Activated CD8-positive, alpha-beta T cell treated with anti-CD3 and anti-CD28 coated beads, Interleukin-2, amount 10 ng/mL, durations not matched to agents 7 days and 5 days (primary cell): ENCODE measurements around the gene KATNB1. TPM values are rescaled to one million over a fixed set of nuclear protein-coding genes. Genes with fewer than 3 reads are reported as not detected.
"Not testable (repeated sequence)": the region's sequence is repeated elsewhere in the genome, so short reads cannot be mapped to it uniquely, and the experiment has no call there.

ENCODE experiments used
- ATAC-seq: fragments of 150-1000 bp; cut with Tn5 transposase; one replicate; pipeline ENCODE4 v1.10.0; 2021; ENCODE audit warnings: moderate library complexity
- CTCF ChIA-PET: fragments of 350-600 bp; sonication (Branson Sonifier 250); formaldehyde crosslinking; loops from one replicate; lab custom pipeline; 2021; ENCODE audit warnings: antibody characterized with exemption; lab: Charles Lee
- POLR2A ChIA-PET: fragments of 350-600 bp; sonication (Branson Sonifier 250); formaldehyde crosslinking; loops from one replicate; lab custom pipeline; 2021; ENCODE audit warnings: antibody characterized with exemption; lab: Charles Lee
- DNase-seq: peaks from one replicate; pipeline ENCODE4 v3.0.0-alpha.2; 2020
- H3K27ac Mint-ChIP-seq: one replicate; pipeline ENCODE4 v1.8.0; 2021; ENCODE audit warnings: mild to moderate bottlenecking, mixed read lengths
- H3K27me3 Mint-ChIP-seq: one replicate; pipeline ENCODE4 v1.8.0; 2021; ENCODE audit warnings: low read depth, mixed read lengths
- H3K36me3 Mint-ChIP-seq: one replicate; pipeline ENCODE4 v1.8.0; 2021; ENCODE audit warnings: low read depth, mixed read lengths
- H3K4me1 Mint-ChIP-seq: one replicate; pipeline ENCODE4 v1.8.0; 2021; ENCODE audit warnings: low read depth, mixed read lengths
- H3K4me3 Mint-ChIP-seq: one replicate; pipeline ENCODE4 v1.8.0; 2021; ENCODE audit warnings: mild to moderate bottlenecking, mixed read lengths
- H3K9me3 Mint-ChIP-seq: one replicate; pipeline ENCODE4 v1.8.0; 2022; ENCODE audit warnings: mixed read lengths; ENCODE audit not compliant: insufficient read depth
- total RNA-seq, 2 experiments: library from RNA; stranded (reverse); gene quantifications; one replicate each; pipeline ENCODE4 v1.2.3, GENCODE V29; 2021

KATNB1 gene
- total RNA-seq, 2 experiments from 2014 or later: 36.3 to 36.7 TPM

- Mint-ChIP-seq H3K4me1 (no peaks in the 10 kb centered on the region), H3K27ac (no peak overlapping the region), H3K9me3 (no peaks in the 10 kb centered on the region), H3K4me3 (no peak overlapping the region), H3K36me3 (no peaks in the 10 kb centered on the region), H3K27me3 (peaks cover 5% of the 10 kb centered on the region)
- ATAC-seq: no peak
- CTCF ChIA-PET: interaction anchor here (0.6 to 0.9 kb wide), 2 partner anchors 81 to 340 kb away, joined by 3 read pairs; no protein-coding TSS in a partner anchor
- POLR2A ChIA-PET: no interaction called here
- DNase-seq: no peak
These were observed 46.4 kb downstream of the KATNB1 start for GRCh38 chr16:57781741-57782606.

- H3K27ac Mint-ChIP-seq, H3K27me3 Mint-ChIP-seq, H3K9me3 Mint-ChIP-seq, H3K36me3 Mint-ChIP-seq, H3K4me1 Mint-ChIP-seq, POLR2A ChIA-PET, DNase-seq, ATAC-seq, H3K4me3 Mint-ChIP-seq: not testable (repeated sequence)
- CTCF ChIA-PET: interaction anchor here (0.6 kb wide), 1 partner anchor 339 kb away, joined by 3 read pairs; no protein-coding TSS in a partner anchor
These were observed 47.1 kb downstream of the KATNB1 start for GRCh38 chr16:57782607-57783055.

- no peak for ATAC-seq
- H3K27ac Mint-ChIP-seq: no peak overlapping the region
These were observed 47.5 kb downstream of the KATNB1 start for GRCh38 chr16:57783116-57783515.

GRCh38 chr16:57783883-57784282 lies 48.3 kb downstream of the KATNB1 start:
- no peaks in the 10 kb centered on the region for H3K36me3 Mint-ChIP-seq
- H3K4me1 Mint-ChIP-seq: no peaks in the 10 kb centered on the region
- H3K4me3 Mint-ChIP-seq: no peak overlapping the region
- CTCF ChIA-PET: no interaction called here
- DNase-seq: no peak
- ATAC-seq: no peak
- POLR2A ChIA-PET: no interaction called here
- no peaks in the 10 kb centered on the region for H3K27me3 Mint-ChIP-seq
- no peak overlapping the region for H3K27ac Mint-ChIP-seq
- H3K9me3 Mint-ChIP-seq: no peaks in the 10 kb centered on the region

More at GRCh38 chr16:57783116-57783515, 47.5 kb downstream of the KATNB1 start:
- POLR2A ChIA-PET: no interaction called here
- Mint-ChIP-seq H3K27me3 (peaks cover under 1% of the 10 kb centered on the region), H3K4me3 (no peak overlapping the region), H3K4me1 (no peaks in the 10 kb centered on the region), H3K36me3 (no peaks in the 10 kb centered on the region), H3K9me3 (no peaks in the 10 kb centered on the region)
- DNase-seq: no peak
- CTCF ChIA-PET: no interaction called here

- no peaks in the 10 kb centered on the region for H3K27me3 Mint-ChIP-seq
- H3K36me3 Mint-ChIP-seq: no peaks in the 10 kb centered on the region
- DNase-seq (no peak), ATAC-seq (no peak)
- POLR2A ChIA-PET: no interaction called here
- no peak overlapping the region for H3K4me3 Mint-ChIP-seq
- H3K27ac Mint-ChIP-seq: no peak overlapping the region
- CTCF ChIA-PET: no interaction called here
- no peaks in the 10 kb centered on the region for H3K4me1 Mint-ChIP-seq
- H3K9me3 Mint-ChIP-seq: no peaks in the 10 kb centered on the region
These were observed 48.8 kb downstream of the KATNB1 start for GRCh38 chr16:57784334-57784733.

- H3K27me3 Mint-ChIP-seq: no peaks in the 10 kb centered on the region
- no peak overlapping the region for H3K27ac Mint-ChIP-seq
- ChIA-PET POLR2A (no interaction called here), CTCF (no interaction called here)
- no peaks in the 10 kb centered on the region for H3K4me1 Mint-ChIP-seq
- no peaks in the 10 kb centered on the region for H3K9me3 Mint-ChIP-seq
- no peak for DNase-seq
- H3K4me3 Mint-ChIP-seq: no peak overlapping the region
- H3K36me3 Mint-ChIP-seq: no peaks in the 10 kb centered on the region
- ATAC-seq: no peak
These were observed 49.8 kb downstream of the KATNB1 start for GRCh38 chr16:57785385-57785784.

- Mint-ChIP-seq H3K27me3 (no peaks in the 10 kb centered on the region), H3K4me1 (no peaks in the 10 kb centered on the region), H3K9me3 (no peaks in the 10 kb centered on the region), H3K4me3 (no peak overlapping the region), H3K27ac (no peak overlapping the region), H3K36me3 (no peaks in the 10 kb centered on the region)
- ATAC-seq (no peak), DNase-seq (no peak)
- CTCF ChIA-PET: no interaction called here
- POLR2A ChIA-PET: no interaction called here
These were observed 50.4 kb downstream of the KATNB1 start for GRCh38 chr16:57785924-57786323.

GRCh38 chr16:57786632-57787518 lies 51.3 kb downstream of the KATNB1 start:
- H3K27me3 Mint-ChIP-seq: no peaks in the 10 kb centered on the region
- no peak for DNase-seq
- no peaks in the 10 kb centered on the region for H3K4me1 Mint-ChIP-seq
- ChIA-PET POLR2A (no interaction called here), CTCF (interaction anchor here (1.0 kb wide), 1 partner anchor 9 kb away, joined by 4 read pairs; no protein-coding TSS in a partner anchor)
- ATAC-seq: no peak
- H3K36me3 Mint-ChIP-seq: no peaks in the 10 kb centered on the region
- H3K9me3 Mint-ChIP-seq: no peaks in the 10 kb centered on the region
- H3K4me3 Mint-ChIP-seq: no peak overlapping the region
- no peak overlapping the region for H3K27ac Mint-ChIP-seq

- POLR2A ChIA-PET: no interaction called here
- no peak overlapping the region for H3K4me3 Mint-ChIP-seq
- H3K27ac Mint-ChIP-seq: no peak overlapping the region
- H3K4me1 Mint-ChIP-seq: no peaks in the 10 kb centered on the region
- no peaks in the 10 kb centered on the region for H3K27me3 Mint-ChIP-seq
- no peak for ATAC-seq
- no peaks in the 10 kb centered on the region for H3K9me3 Mint-ChIP-seq
- DNase-seq: no peak
- H3K36me3 Mint-ChIP-seq: no peaks in the 10 kb centered on the region
- CTCF ChIA-PET: interaction anchor here (1.0 kb wide), 1 partner anchor 8 kb away, joined by 4 read pairs; no protein-coding TSS in a partner anchor
These were observed 51.9 kb downstream of the KATNB1 start for GRCh38 chr16:57787519-57787905.

GRCh38 chr16:57788252-57788841 lies 52.8 kb downstream of the KATNB1 start:
- Mint-ChIP-seq H3K4me1 (no peaks in the 10 kb centered on the region), H3K27ac (no peak overlapping the region), H3K36me3 (no peaks in the 10 kb centered on the region), H3K27me3 (no peaks in the 10 kb centered on the region), H3K4me3 (no peak overlapping the region), H3K9me3 (no peaks in the 10 kb centered on the region)
- POLR2A ChIA-PET: no interaction called here
- CTCF ChIA-PET: no interaction called here
- DNase-seq (no peak), ATAC-seq (no peak)

- DNase-seq: no peak
- ChIA-PET CTCF (no interaction called here), POLR2A (no interaction called here)
- Mint-ChIP-seq H3K4me1 (no peaks in the 10 kb centered on the region), H3K9me3 (no peaks in the 10 kb centered on the region), H3K4me3 (no peak overlapping the region), H3K36me3 (no peaks in the 10 kb centered on the region), H3K27ac (no peak overlapping the region), H3K27me3 (no peaks in the 10 kb centered on the region)
- no peak for ATAC-seq
These were observed 53.4 kb downstream of the KATNB1 start for GRCh38 chr16:57788951-57789350.
